ENCODE results near the gene MLANA. TPM values are rescaled to one million over a fixed set of nuclear protein-coding genes. Genes with fewer than 3 reads are reported as not detected.

MLANA gene
- total RNA-seq, 6 donors from 2014 or later: not detected

DNA sequence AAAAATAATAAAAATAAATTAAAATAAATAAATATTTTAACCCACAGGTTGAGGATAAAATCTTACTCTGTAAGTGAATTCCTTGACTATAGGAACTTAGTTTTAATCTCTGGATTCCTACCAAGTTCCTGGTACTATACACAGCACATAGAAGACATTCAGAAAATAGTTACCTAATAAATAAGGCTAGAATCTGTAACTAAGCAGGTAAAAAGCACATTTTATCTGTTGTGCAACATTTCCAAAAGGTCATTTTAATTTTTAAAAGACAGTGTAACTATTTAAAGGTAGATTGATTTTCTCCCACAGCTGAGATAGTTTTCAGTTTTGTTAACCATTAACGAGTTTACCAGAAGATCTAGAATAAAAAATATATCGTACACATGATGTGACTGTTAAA lies 47.8 kb downstream of the MLANA start:
- no peak overlapping the region for H3K27ac ChIP-seq
- ATAC-seq (ENCODE audit: low FRiP score in 2 of 2): no peak
- no peaks in the 10 kb centered on the region for H3K27me3 ChIP-seq
- no peaks in the 10 kb centered on the region for H3K9me3 ChIP-seq
- H3K4me3 ChIP-seq: no peak overlapping the region
- H3K36me3 ChIP-seq: peaks cover 0 to 3% (median 0%) of the 10 kb centered on the region in 4 donors
- DNase-seq: no peak
- no peak for TF ChIP-seq POLR2A (IDR thresholded peaks at IDR 0.05)
- TF ChIP-seq, protein P1, sequence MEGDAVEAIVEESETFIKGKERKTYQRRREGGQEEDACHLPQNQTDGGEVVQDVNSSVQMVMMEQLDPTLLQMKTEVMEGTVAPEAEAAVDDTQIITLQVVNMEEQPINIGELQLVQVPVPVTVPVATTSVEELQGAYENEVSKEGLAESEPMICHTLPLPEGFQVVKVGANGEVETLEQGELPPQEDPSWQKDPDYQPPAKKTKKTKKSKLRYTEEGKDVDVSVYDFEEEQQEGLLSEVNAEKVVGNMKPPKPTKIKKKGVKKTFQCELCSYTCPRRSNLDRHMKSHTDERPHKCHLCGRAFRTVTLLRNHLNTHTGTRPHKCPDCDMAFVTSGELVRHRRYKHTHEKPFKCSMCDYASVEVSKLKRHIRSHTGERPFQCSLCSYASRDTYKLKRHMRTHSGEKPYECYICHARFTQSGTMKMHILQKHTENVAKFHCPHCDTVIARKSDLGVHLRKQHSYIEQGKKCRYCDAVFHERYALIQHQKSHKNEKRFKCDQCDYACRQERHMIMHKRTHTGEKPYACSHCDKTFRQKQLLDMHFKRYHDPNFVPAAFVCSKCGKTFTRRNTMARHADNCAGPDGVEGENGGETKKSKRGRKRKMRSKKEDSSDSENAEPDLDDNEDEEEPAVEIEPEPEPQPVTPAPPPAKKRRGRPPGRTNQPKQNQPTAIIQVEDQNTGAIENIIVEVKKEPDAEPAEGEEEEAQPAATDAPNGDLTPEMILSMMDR (IDR thresholded peaks at IDR 0.05): no peak
- no peak for TF ChIP-seq POLR2AphosphoS5 (IDR thresholded peaks at IDR 0.05)
- TF ChIP-seq EP300 (IDR thresholded peaks at IDR 0.05): no peak
- WGBS, 2 donors: 95 to 96% methylated on average over 2 of the region's 2 CpGs
- H3K4me1 ChIP-seq: no peaks in the 10 kb centered on the region

DNA sequence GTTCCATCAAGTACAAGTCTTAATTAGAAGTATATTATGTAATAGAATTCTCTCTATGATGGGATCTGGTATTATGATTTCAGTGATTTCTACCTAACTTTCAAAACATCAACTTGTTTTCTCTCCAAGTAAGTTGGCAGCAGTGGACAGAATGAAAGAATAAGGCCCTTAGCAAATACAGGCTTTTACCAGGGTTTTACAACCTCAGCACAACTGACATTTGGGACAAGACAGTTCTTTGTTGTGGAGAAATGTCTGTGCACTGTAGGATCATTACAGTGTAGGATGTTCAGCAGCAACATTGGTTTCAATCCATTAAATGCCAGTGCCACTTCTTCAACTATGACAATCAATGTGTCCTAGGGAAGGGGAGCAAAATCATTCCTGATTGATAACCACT lies 48.8 kb downstream of the MLANA start:
- no peak for DNase-seq
- no peaks in the 10 kb centered on the region for H3K36me3 ChIP-seq
- ATAC-seq (ENCODE audit: low FRiP score in 2 of 2): no peak
- no peaks in the 10 kb centered on the region for H3K9me3 ChIP-seq
- H3K27me3 ChIP-seq: no peaks in the 10 kb centered on the region
- H3K4me3 ChIP-seq: no peak overlapping the region
- no peak overlapping the region for H3K27ac ChIP-seq
- no peak for TF ChIP-seq POLR2A (IDR thresholded peaks at IDR 0.05)
- no peak for TF ChIP-seq POLR2AphosphoS5 (IDR thresholded peaks at IDR 0.05)
- no peak for TF ChIP-seq EP300 (IDR thresholded peaks at IDR 0.05)
- TF ChIP-seq, protein P1 (IDR thresholded peaks at IDR 0.05): no peak
- H3K4me1 ChIP-seq: no peaks in the 10 kb centered on the region

DNA sequence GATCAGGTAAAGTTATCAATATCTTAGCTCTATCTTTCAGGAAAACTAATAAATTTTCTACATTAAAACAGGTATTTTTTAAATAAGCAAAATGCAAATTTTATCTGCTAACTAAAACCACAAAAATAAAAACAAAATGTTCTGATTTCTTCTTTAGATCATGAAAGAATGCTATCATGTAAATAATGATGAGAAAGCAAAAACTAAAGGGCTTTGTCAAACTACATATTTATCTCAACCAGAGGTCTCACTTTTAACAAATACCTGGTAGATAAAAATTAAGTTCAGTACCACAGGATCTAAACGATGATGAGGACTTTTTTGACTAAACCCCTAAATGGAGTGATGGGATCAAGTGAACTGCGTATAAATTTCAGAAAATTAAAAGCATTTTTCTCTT lies 50.5 kb downstream of the MLANA start:
- Histone ChIP-seq H3K27ac (no peak overlapping the region), H3K9me3 (no peaks in the 10 kb centered on the region), H3K4me1 (no peaks in the 10 kb centered on the region), H3K4me3 (no peak overlapping the region), H3K36me3 (no peaks in the 10 kb centered on the region), H3K27me3 (no peaks in the 10 kb centered on the region)
- TF ChIP-seq EP300 (IDR thresholded peaks at IDR 0.05) (no peak), POLR2AphosphoS5 (IDR thresholded peaks at IDR 0.05) (no peak), POLR2A (IDR thresholded peaks at IDR 0.05) (no peak)
- TF ChIP-seq, protein P1 (IDR thresholded peaks at IDR 0.05): no peak
- 93 to 94% methylated on average over 2 of the region's 2 CpGs for WGBS, 2 donors
- DNase-seq: no peak
- no peak for ATAC-seq (ENCODE audit: low FRiP score in 2 of 2)

DNA sequence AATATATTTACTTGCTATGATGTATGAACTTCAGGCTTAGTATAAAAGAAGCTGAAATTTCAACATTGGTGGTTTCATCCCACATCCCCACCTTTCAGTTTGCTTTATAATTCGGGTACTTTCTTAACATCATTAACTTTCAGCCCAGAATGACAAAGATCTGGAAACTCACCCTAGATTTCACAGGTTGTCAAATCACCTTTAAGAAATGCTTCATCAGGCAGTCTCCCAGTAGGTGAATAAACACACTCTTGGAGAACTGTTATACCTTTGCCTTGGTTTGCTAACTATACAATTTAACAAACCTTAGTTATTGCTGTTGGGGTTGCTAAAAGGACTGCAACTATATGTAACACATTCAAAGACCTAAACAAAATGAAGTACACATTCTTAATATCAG lies 54.4 kb downstream of the MLANA start:
- no peaks in the 10 kb centered on the region for H3K36me3 ChIP-seq
- H3K4me3 ChIP-seq: no peak overlapping the region
- WGBS, 2 donors: 83 to 86% methylated on average over 1 of the region's 1 CpG
- no peaks in the 10 kb centered on the region for H3K9me3 ChIP-seq
- H3K4me1 ChIP-seq: peaks cover 0 to 10% (median 7%) of the 10 kb centered on the region in 4 donors
- no peak for TF ChIP-seq EP300 (IDR thresholded peaks at IDR 0.05)
- TF ChIP-seq POLR2AphosphoS5 (IDR thresholded peaks at IDR 0.05): no peak
- TF ChIP-seq, protein P1 (IDR thresholded peaks at IDR 0.05): no peak
- TF ChIP-seq POLR2A (IDR thresholded peaks at IDR 0.05): no peak
- H3K27me3 ChIP-seq: no peaks in the 10 kb centered on the region
- no peak for ATAC-seq (ENCODE audit: low FRiP score in 2 of 2)
- DNase-seq: no peak
- no peak overlapping the region for H3K27ac ChIP-seq

DNA sequence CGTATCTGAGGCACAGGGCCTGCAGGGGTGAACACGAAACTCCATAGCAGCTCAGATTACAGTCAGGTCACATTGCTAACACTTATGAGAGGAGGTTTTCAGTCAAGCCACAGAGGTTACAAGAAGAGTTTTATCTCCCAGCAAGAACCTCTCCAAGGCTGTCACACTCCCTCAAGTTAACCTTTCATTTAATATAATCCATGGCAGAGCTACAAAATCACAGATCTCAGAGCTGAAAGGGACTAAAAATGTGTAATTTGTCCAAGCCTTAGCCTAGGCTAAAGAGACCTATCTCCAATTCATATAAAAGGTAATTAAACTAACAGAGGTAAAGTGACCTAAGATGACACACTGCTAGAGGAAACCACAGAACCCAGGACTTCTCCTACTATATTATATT lies 57.2 kb downstream of the MLANA start:
- H3K27ac ChIP-seq: no peak overlapping the region
- H3K4me3 ChIP-seq: no peak overlapping the region
- no peaks in the 10 kb centered on the region for H3K9me3 ChIP-seq
- H3K4me1 ChIP-seq: peaks cover 0 to 10% (median 7%) of the 10 kb centered on the region in 4 donors
- H3K27me3 ChIP-seq: no peaks in the 10 kb centered on the region
- ATAC-seq (ENCODE audit: low FRiP score in 2 of 2): no peak
- no peaks in the 10 kb centered on the region for H3K36me3 ChIP-seq
- 71 to 79% methylated on average over 2 of the region's 2 CpGs for WGBS, 2 donors
- no peak for DNase-seq
- TF ChIP-seq, protein P1 (IDR thresholded peaks at IDR 0.05): no peak
- TF ChIP-seq POLR2AphosphoS5 (IDR thresholded peaks at IDR 0.05) (no peak), EP300 (IDR thresholded peaks at IDR 0.05) (no peak), POLR2A (IDR thresholded peaks at IDR 0.05) (no peak)

Data from upper lobe of left lung (tissue), 6 donors.